ENCODE data around the gene HOXA3.
A peak's percentile ranks its signal among the peaks of the same experiment; 100 is the strongest.

Gene HOXA3

DNA sequence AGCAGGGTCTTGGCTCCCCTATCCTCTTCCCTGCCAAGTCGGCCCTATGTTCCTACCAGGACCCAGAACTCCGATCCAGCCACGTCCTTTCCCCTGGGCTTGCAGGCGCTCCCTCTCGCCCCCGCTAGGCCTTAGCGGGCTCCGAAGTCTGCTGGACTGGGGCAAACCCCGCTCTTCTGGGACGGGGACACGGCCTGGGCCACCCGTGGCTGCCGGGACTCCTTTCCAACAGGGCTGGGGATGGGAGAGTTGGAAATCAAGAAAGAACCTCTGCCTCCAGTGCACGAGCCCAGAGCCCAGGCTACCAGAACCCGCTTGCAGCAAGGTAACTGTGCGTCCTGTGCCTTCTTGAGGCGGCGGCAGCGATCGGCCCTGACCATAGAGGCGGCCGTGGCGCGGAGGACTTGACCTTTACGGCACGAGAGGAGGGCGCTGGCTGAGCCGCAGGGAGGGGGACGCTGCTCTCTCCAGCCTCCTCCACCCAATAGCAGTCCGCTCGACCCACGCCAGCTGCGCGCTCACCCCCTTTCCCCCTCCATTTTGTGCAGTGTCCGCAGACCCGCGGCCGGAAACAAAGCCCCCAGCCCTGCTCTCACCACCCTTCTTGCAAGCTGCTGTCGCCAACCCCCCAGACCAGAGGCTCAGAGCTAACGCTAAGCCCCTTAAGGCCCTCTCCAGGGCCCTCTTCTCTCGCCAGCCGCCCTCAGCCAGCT is 39.6 kb upstream of the HOXA3 start:
- Histone ChIP-seq H3K27me3 (replicated peaks; ENCODE audit: insufficient read depth, low read length) (peaks cover 94% of the 10 kb centered on the region), H3K27ac (ENCODE audit: low read length) (no peak overlapping the region), H2AFZ (ENCODE audit: low read length) (no peak overlapping the region), H3K9me3 (replicated peaks; ENCODE audit: insufficient read depth, low read length) (no peaks in the 10 kb centered on the region), H3F3A (ENCODE audit: insufficient read depth, low read length) (no peaks in the 10 kb centered on the region), H3K4me3 (ENCODE audit: low read length) (no peak overlapping the region), H3K9ac (ENCODE audit: low read length) (no peak overlapping the region), H3K4me1 (ENCODE audit: low read length) (no peaks in the 10 kb centered on the region), H3K4me2 (ENCODE audit: low read depth, low read length) (peak overlapping the region; percentile 79; the same call in 1 of the 2 replicates), H3K9me2 (replicated peaks; ENCODE audit: insufficient read depth, low read length) (no peaks in the 10 kb centered on the region), H3K36me3 (replicated peaks; ENCODE audit: insufficient read depth, low read length) (no peaks in the 10 kb centered on the region), H3K79me2 (ENCODE audit: low read length) (no peaks in the 10 kb centered on the region), H4K20me1 (ENCODE audit: insufficient read depth, low read length) (no peaks in the 10 kb centered on the region)
- no peak for DNase-seq
- TF ChIP-seq, protein P1, sequence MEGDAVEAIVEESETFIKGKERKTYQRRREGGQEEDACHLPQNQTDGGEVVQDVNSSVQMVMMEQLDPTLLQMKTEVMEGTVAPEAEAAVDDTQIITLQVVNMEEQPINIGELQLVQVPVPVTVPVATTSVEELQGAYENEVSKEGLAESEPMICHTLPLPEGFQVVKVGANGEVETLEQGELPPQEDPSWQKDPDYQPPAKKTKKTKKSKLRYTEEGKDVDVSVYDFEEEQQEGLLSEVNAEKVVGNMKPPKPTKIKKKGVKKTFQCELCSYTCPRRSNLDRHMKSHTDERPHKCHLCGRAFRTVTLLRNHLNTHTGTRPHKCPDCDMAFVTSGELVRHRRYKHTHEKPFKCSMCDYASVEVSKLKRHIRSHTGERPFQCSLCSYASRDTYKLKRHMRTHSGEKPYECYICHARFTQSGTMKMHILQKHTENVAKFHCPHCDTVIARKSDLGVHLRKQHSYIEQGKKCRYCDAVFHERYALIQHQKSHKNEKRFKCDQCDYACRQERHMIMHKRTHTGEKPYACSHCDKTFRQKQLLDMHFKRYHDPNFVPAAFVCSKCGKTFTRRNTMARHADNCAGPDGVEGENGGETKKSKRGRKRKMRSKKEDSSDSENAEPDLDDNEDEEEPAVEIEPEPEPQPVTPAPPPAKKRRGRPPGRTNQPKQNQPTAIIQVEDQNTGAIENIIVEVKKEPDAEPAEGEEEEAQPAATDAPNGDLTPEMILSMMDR (IDR thresholded peaks at IDR 0.05; ENCODE audit: low read length) = no peak
- no peak for TF ChIP-seq EZH2 (optimal IDR thresholded peaks at IDR 0.05; ENCODE audit: low read depth, low read length)

DNA sequence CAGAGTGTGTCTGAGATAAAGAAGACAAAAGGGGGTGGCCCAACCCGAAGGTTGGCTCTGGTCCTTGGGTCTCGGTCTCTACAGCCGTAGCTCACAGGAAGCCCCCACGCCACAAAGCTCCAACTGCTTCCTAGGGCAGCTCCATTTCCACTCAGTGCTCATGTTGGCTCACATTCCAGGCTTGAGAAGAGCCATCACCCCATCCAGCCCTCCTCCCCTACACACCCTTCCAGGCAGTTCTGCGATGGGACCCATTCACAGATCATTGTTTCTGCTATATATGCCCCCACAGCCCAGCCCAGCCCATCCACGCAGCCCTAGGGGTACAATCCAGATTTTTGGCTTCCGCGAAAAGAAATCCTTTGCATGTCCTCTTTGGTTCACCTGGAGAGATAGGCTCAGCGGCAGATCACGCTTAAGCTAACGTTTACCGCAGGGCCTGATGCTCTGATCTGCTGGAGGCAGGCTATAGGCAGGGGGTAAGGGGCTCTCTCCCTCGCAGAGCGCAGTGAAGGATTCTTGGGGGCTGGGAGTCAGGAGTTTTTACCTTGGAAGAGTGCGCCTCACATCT is 38.9 kb upstream of the HOXA3 start:
- TF ChIP-seq EZH2 (optimal IDR thresholded peaks at IDR 0.05; ENCODE audit: low read depth, low read length) (no peak), EZH2phosphoT487 (IDR thresholded peaks at IDR 0.05; ENCODE audit: low read length) (no peak)
- TF ChIP-seq, protein P1 (IDR thresholded peaks at IDR 0.05; ENCODE audit: low read length) = no peak
- Histone ChIP-seq H4K20me1 (ENCODE audit: insufficient read depth, low read length) (no peaks in the 10 kb centered on the region), H3F3A (ENCODE audit: insufficient read depth, low read length) (no peaks in the 10 kb centered on the region), H3K27me3 (replicated peaks; ENCODE audit: insufficient read depth, low read length) (peaks cover 95% of the 10 kb centered on the region), H3K9me3 (replicated peaks; ENCODE audit: insufficient read depth, low read length) (no peaks in the 10 kb centered on the region), H3K79me2 (ENCODE audit: low read length) (no peaks in the 10 kb centered on the region), H3K4me1 (ENCODE audit: low read length) (no peaks in the 10 kb centered on the region), H2AFZ (ENCODE audit: low read length) (no peak overlapping the region), H3K9me2 (replicated peaks; ENCODE audit: insufficient read depth, low read length) (no peaks in the 10 kb centered on the region), H3K4me3 (ENCODE audit: low read length) (no peak overlapping the region), H3K4me2 (ENCODE audit: low read depth, low read length) (no peak overlapping the region), H3K36me3 (replicated peaks; ENCODE audit: insufficient read depth, low read length) (no peaks in the 10 kb centered on the region), H3K27ac (ENCODE audit: low read length) (no peak overlapping the region), H3K9ac (ENCODE audit: low read length) (no peak overlapping the region)
- no peak for DNase-seq

DNA sequence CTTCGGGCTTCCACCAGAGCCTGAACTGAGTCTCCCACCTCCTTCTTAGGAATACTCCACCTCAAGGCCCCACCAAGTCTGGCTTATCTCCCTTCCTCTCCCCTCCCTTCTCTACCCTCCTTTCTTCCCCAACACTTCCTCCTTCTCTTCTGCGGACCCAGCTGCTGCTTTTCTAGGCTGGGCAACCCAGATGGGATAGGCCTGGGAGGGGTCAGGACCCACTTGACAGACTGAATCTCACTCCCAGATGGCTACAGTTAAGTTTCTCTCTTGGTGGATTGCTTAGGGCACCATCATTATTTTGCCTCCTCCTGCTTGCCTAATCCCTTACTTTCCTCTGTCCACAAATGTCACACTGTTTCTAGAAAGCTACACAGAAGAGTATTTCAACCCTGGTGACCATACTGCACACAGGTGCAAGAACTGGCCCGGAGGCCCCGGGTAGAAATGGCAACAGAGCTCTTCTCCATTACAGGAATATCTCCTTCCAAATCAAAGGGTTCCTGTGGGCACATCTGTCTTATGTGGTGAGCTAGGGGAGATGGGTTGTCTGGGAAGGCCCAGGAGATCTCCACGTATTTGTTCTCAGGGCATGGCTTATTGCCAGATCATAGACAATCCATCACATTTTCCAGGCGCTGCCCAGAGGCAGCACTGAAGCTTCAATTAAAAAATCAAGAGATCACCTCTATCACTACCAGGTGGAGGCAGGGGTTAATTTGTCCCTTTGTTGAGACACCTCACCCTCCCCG is 37.8 kb upstream of the HOXA3 start:
- Histone ChIP-seq H3K27me3 (replicated peaks; ENCODE audit: insufficient read depth, low read length) (peaks cover 97% of the 10 kb centered on the region), H3K79me2 (ENCODE audit: low read length) (no peaks in the 10 kb centered on the region)
- TF ChIP-seq EZH2phosphoT487 (IDR thresholded peaks at IDR 0.05; ENCODE audit: low read length) (no peak), EZH2 (optimal IDR thresholded peaks at IDR 0.05; ENCODE audit: low read depth, low read length) (no peak)
- TF ChIP-seq, protein P1 (IDR thresholded peaks at IDR 0.05; ENCODE audit: low read length) = no peak

More for the DNA sequence above, 37.8 kb upstream of the HOXA3 start:
- no peaks in the 10 kb centered on the region for H3K9me3 ChIP-seq (replicated peaks; ENCODE audit: insufficient read depth, low read length)
- no peak overlapping the region for H3K9ac ChIP-seq (ENCODE audit: low read length)
- no peak for DNase-seq
- no peaks in the 10 kb centered on the region for H3K36me3 ChIP-seq (replicated peaks; ENCODE audit: insufficient read depth, low read length)
- no peaks in the 10 kb centered on the region for H3K9me2 ChIP-seq (replicated peaks; ENCODE audit: insufficient read depth, low read length)
- no peak overlapping the region for H3K27ac ChIP-seq (ENCODE audit: low read length)
- no peak overlapping the region for H3K4me2 ChIP-seq (ENCODE audit: low read depth, low read length)
- no peaks in the 10 kb centered on the region for H3K4me1 ChIP-seq (ENCODE audit: low read length)
- H4K20me1 ChIP-seq (ENCODE audit: insufficient read depth, low read length) = no peaks in the 10 kb centered on the region
- no peaks in the 10 kb centered on the region for H3F3A ChIP-seq (ENCODE audit: insufficient read depth, low read length)
- no peak overlapping the region for H3K4me3 ChIP-seq (ENCODE audit: low read length)
- H2AFZ ChIP-seq (ENCODE audit: low read length) = no peak overlapping the region

Measured in MM.1S (cell line).